Left lung (tissue), 14 donors: ENCODE measurements around the gene OR6P1. TPM values are rescaled to one million over a fixed set of nuclear protein-coding genes. Genes with fewer than 3 reads are reported as not detected.

Experiments used
- ATAC-seq: fragments of 200-7000 bp; cut with Tn5 transposase; one replicate; pipeline ENCODE4 v1.9.1; 2020; ENCODE audit warnings: moderate library complexity
- DNase-seq, 4 donors: peaks; one replicate each; pipeline ENCODE4 v3.0.0-alpha.2; 2013 to 2020
- H3K27ac ChIP-seq, 2 donors: fragments of 200-600 bp; sonication (generic) in 1 of 2; one replicate each; pipeline versions ENCODE4 v1.5.0 to v1.8.0; 2020 to 2021
- H3K27me3 ChIP-seq, 2 donors: fragments of 200-600 bp; sonication (generic) in 1 of 2; one replicate each; pipeline versions ENCODE4 v1.5.0 to v1.8.0; 2020 to 2021
- H3K36me3 ChIP-seq, 2 donors: fragments of 200-600 bp; sonication (generic) in 1 of 2; one replicate each; pipeline versions ENCODE4 v1.5.0 to v1.8.0; 2020 to 2021
- H3K4me1 ChIP-seq, 2 donors: fragments of 200-600 bp; one replicate each; pipeline ENCODE4 v1.8.0; 2021
- H3K4me3 ChIP-seq, 2 donors: fragments of 200-600 bp; sonication (generic) in 1 of 2; one replicate each; pipeline versions ENCODE4 v1.5.0 to v1.8.0; 2020 to 2021; ENCODE audit warnings: mild to moderate bottlenecking in 1 of 2
- H3K9me3 ChIP-seq, 2 donors: fragments of 200-600 bp; sonication (generic) in 1 of 2; one replicate each; pipeline versions ENCODE4 v1.5.0 to v1.8.0; 2020 to 2021
- intact Hi-C, 2 donors: fragments of 100-400 bp; cut with DNase I; formaldehyde crosslinking; loops; one replicate each; pipeline versions ENCODE4 v1.11.2 to v1.14.2; 2022
- long read RNA-seq, 12 donors: library from polyadenylated mRNA in 2 of 12; unstranded in 2 of 12; transcript quantifications; one replicate each; pipeline ENCODE4 v2.0.0 and lab custom pipeline, GENCODE V29; 2019 to 2026
- polyA plus RNA-seq, 6 donors: library from polyadenylated mRNA; unstranded; fragments of 120-200 nt; gene quantifications; one replicate each; pipeline ENCODE4 v1.2.1, GENCODE V29; 2013; ENCODE audit not compliant: insufficient read length in 6 of 6
- total RNA-seq, 2 donors: library from RNA; stranded (reverse); fragmentation: NEBNext Ultra II Directional; extraction: Animal tissue kit (Norgen Biotek cat#: 25700); gene quantifications; one replicate each; pipeline ENCODE4 v1.2.1, GENCODE V29; 2021
- TF ChIP-seq, protein P1 (sequence below), 2 donors: fragments of 200-600 bp; sonication (generic) in 1 of 2; IDR thresholded peaks; one replicate each; pipeline versions ENCODE4 v1.5.0 to v1.8.0; 2021; ENCODE audit warnings: antibody characterized with exemption in 2 of 2
- donor health status: DM: no; HTN: yes; CAD: no.
- donor health status: DM: no; HTN: no; CAD: no.

The OR6P1 gene, protein sequence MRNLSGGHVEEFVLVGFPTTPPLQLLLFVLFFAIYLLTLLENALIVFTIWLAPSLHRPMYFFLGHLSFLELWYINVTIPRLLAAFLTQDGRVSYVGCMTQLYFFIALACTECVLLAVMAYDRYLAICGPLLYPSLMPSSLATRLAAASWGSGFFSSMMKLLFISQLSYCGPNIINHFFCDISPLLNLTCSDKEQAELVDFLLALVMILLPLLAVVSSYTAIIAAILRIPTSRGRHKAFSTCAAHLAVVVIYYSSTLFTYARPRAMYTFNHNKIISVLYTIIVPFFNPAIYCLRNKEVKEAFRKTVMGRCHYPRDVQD
- not detected for total RNA-seq
- polyA plus RNA-seq = not detected
- long read RNA-seq, donor 1 = 0 reads
- long read RNA-seq, donor 2 = 0 reads
- long read RNA-seq, donor 3 = 0 reads
- long read RNA-seq, donor 4 = 0 reads
- long read RNA-seq, donor 5 = 0 reads
- long read RNA-seq, donor 6 = 0 reads
- long read RNA-seq, donor 7 = 0 reads
- long read RNA-seq, donor 8 = 0 reads
- long read RNA-seq, donor 9 = 0 reads
- long read RNA-seq, donor 10 = 0 reads
- long read RNA-seq, donor 11 = 0 reads
- long read RNA-seq, donor 12 = 0 reads

DNA sequence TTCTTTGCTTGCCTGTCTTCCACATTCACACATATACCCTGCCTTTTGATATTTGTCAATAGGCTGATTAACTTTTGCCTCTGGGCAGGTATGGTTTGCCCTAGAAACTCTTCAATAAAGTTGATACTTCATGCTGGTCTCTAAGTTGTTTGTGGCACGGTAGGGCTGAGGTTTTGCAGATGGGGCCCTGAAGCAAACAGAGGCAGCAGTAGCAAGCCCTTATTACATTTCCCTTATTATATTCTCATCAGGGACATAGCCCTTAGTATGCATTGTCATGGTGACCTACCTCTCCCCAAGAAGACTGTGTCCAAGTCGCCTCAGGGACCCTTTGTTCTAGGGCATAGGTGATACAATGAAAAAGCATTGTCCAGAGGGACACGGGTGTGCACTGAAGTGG, at the start of gene OR6P1:
Gene OR6P1 (minus strand): TSS at position 101 of the 400 bp plus-strand sequence. CDS start 6,976 bp downstream, outside the sequence.
- DNase-seq (no peak), ATAC-seq (no peak)
- Histone ChIP-seq H3K4me1 (no peaks in the 10 kb centered on the region), H3K4me3 (no peak within 1 kb of the TSS), H3K27ac (no peak within 1 kb of the TSS), H3K36me3 (no peaks in the 10 kb centered on the region), H3K27me3 (no peaks in the 10 kb centered on the region), H3K9me3 (no peaks in the 10 kb centered on the region)
- intact Hi-C loops = no loop called here
- TF ChIP-seq, protein P1, sequence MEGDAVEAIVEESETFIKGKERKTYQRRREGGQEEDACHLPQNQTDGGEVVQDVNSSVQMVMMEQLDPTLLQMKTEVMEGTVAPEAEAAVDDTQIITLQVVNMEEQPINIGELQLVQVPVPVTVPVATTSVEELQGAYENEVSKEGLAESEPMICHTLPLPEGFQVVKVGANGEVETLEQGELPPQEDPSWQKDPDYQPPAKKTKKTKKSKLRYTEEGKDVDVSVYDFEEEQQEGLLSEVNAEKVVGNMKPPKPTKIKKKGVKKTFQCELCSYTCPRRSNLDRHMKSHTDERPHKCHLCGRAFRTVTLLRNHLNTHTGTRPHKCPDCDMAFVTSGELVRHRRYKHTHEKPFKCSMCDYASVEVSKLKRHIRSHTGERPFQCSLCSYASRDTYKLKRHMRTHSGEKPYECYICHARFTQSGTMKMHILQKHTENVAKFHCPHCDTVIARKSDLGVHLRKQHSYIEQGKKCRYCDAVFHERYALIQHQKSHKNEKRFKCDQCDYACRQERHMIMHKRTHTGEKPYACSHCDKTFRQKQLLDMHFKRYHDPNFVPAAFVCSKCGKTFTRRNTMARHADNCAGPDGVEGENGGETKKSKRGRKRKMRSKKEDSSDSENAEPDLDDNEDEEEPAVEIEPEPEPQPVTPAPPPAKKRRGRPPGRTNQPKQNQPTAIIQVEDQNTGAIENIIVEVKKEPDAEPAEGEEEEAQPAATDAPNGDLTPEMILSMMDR (IDR thresholded peaks at IDR 0.05) = no peak

DNA sequence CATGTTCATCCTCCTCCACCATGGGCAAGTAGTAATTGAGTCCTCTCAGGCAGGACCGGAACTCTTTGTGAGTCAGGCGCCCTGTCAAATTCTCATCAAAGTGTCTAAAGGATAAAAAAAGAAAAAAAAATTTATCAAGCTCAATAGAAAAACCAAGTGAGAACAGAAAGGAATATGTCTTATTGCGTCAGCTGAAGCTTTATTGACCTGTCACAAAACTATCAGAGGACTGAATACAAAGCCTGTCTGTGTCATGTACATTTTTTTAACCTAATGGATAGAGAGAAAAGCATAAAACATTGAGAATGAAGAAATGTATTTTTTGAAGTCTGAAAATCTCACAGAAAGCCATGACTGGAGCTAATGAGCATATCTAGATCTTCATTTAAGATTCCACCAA, 43.4 kb upstream of the OR6P1 start:
- H3K27ac ChIP-seq = no peak overlapping the region
- intact Hi-C loops = no loop called here
- no peak overlapping the region for H3K4me3 ChIP-seq
- no peaks in the 10 kb centered on the region for H3K9me3 ChIP-seq
- H3K27me3 ChIP-seq = no peaks in the 10 kb centered on the region
- no peak for ATAC-seq
- no peaks in the 10 kb centered on the region for H3K36me3 ChIP-seq
- H3K4me1 ChIP-seq = no peaks in the 10 kb centered on the region
- TF ChIP-seq, protein P1 (IDR thresholded peaks at IDR 0.05) = no peak
- no peak for DNase-seq

DNA sequence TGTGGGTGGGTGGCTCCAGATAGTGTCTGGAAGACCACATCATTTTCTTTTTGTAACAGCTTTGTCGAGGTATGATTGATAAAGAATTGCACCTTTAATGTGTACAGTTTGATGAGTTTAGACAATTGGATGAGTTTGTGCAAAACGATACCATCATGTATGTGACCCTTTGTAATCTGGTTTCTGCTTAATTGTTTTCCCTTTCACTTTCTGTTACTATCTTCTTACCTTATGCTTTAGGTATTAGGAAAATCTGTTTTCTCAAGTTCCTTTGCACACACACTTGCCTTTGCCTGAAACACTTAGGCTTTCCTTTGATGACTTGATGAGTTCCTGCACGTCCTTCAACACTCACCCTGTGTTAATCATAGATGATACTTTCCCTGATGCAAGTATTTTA, 41.5 kb upstream of the OR6P1 start:
- ATAC-seq (no peak), DNase-seq (no peak)
- H3K9me3 ChIP-seq = no peaks in the 10 kb centered on the region
- intact Hi-C loops = no loop called here
- no peak overlapping the region for H3K27ac ChIP-seq
- no peaks in the 10 kb centered on the region for H3K36me3 ChIP-seq
- no peak overlapping the region for H3K4me3 ChIP-seq
- H3K4me1 ChIP-seq = no peaks in the 10 kb centered on the region
- TF ChIP-seq, protein P1 (IDR thresholded peaks at IDR 0.05) = no peak
- H3K27me3 ChIP-seq = no peaks in the 10 kb centered on the region

DNA sequence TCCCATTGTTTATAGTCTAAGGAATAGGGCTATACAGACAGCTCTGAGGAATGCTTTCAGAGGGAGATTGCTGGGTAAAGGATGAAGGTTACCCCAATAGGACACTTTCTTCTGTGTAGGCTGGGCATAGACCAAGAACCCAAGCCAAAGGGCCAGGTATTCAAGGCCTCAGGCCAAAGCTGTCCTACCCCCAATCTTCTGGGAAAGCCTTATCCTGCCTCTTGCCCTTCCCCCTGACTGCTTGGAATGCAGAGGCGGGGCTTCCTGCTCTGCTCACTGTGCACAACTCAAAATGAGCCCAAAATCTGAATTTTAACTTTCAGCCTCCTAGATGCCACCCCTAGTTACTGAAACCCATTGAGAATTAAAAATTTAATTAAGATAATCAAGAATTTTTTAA, 36.9 kb upstream of the OR6P1 start:
- TF ChIP-seq, protein P1 (IDR thresholded peaks at IDR 0.05) = no peak
- H3K4me1 ChIP-seq = no peaks in the 10 kb centered on the region
- no peaks in the 10 kb centered on the region for H3K27me3 ChIP-seq
- DNase-seq (no peak), ATAC-seq (no peak)
- H3K36me3 ChIP-seq = no peaks in the 10 kb centered on the region
- intact Hi-C loops = loop anchor here in 1 of 2 donors (2.0 kb wide), 1 partner anchor 56 kb away; no protein-coding TSS in a partner anchor
- no peak overlapping the region for H3K4me3 ChIP-seq
- no peaks in the 10 kb centered on the region for H3K9me3 ChIP-seq
- no peak overlapping the region for H3K27ac ChIP-seq

DNA sequence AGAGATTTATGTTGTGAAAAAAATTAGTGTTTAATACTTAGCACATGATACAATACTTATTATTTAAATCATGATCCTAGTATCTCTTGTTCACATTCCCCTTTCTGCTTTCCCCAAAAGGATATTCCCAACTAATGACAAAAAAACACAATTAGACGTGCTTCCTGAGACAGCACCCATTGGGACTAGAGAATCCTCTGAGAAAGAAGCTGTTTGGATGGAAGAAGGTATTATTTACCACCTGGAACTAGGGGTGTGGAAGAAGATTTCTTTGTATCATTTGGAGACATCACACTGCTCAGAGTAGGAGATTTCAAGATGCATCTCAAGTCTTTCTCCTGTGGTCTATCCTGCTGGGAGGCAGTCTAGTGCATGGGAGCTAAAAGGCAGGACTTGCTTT, 34.6 kb upstream of the OR6P1 start, which contains the start of gene OR10Z1:
Gene OR10Z1 (plus strand): TSS at position 301 of the 400 bp plus-strand sequence. CDS start 1,171 bp downstream, outside the sequence.
- no peaks in the 10 kb centered on the region for H3K4me1 ChIP-seq
- no peaks in the 10 kb centered on the region for H3K9me3 ChIP-seq
- DNase-seq = no peak
- intact Hi-C loops = no loop called here
- TF ChIP-seq, protein P1 (IDR thresholded peaks at IDR 0.05) = no peak
- ATAC-seq = no peak
- H3K4me3 ChIP-seq = no peak within 1 kb of the TSS
- H3K27ac ChIP-seq = no peak within 1 kb of the TSS
- no peaks in the 10 kb centered on the region for H3K27me3 ChIP-seq
- no peaks in the 10 kb centered on the region for H3K36me3 ChIP-seq
